HepG2 (cell line): Measurements from ENCODE around the gene METRNL.

ENCODE experiments used
- CEBPB ChIP-seq: IDR thresholded peaks from 2 replicates; pipeline ENCODE4 v1.6.1; 2011; ENCODE audit warnings: low read depth, low read length, improper control_type of control experiment, borderline replicate concordance
- CHCHD3 ChIP-seq: sonication (generic); formaldehyde crosslinking; IDR thresholded peaks from 2 replicates; pipeline ENCODE4 v1.8.0; 2022; ENCODE audit warnings: mild to moderate bottlenecking, missing genetic modification reagents, moderate library complexity
- CREB1 ChIP-seq, 2 experiments: fragments of 450-650 bp in 1 of 2; IDR thresholded peaks; 2 replicates each; pipeline ENCODE4 v1.6.1; 2016 to 2017; ENCODE audit warnings: control low read depth in 1 of 2, mild to moderate bottlenecking in 1 of 2, missing compliant biosample characterization in 1 of 2, missing genetic modification characterization in 1 of 2
- CREM ChIP-seq, 2 experiments: sonication (generic) in 1 of 2; formaldehyde crosslinking in 1 of 2; IDR thresholded peaks; 2 replicates each; pipeline versions ENCODE4 v1.4.0 to v1.6.1; 2016 to 2020; ENCODE audit warnings: antibody characterized with exemption in 1 of 2, mild to moderate bottlenecking in 1 of 2, missing genetic modification reagents in 1 of 2
- KDM1A ChIP-seq: IDR thresholded peaks from 2 replicates; pipeline ENCODE4 v1.6.1; 2016; ENCODE audit warnings: missing compliant biosample characterization
- POLR2A ChIP-seq, 2 experiments: IDR thresholded peaks; 2 replicates each; pipeline ENCODE4 v1.6.1; 2011; ENCODE audit warnings: low read depth in 2 of 2, low read length in 2 of 2, mild to moderate bottlenecking in 1 of 2, moderate library complexity in 1 of 2; ENCODE audit not compliant: insufficient read depth in 1 of 2
- POLR2AphosphoS5 ChIP-seq: IDR thresholded peaks from 2 replicates; pipeline ENCODE4 v1.6.1; 2012; ENCODE audit warnings: low read depth, low read length
- RELA ChIP-seq: sonication (generic); formaldehyde crosslinking; IDR thresholded peaks from 2 replicates; pipeline ENCODE4 v1.4.0; 2020; ENCODE audit warnings: missing genetic modification reagents
- TAF1 ChIP-seq: sonication (generic); formaldehyde crosslinking; IDR thresholded peaks from 2 replicates; pipeline ENCODE4 v1.4.0; 2020; ENCODE audit warnings: missing genetic modification reagents
- YY1 ChIP-seq: IDR thresholded peaks from 2 replicates; pipeline ENCODE4 v1.6.1; 2011; ENCODE audit warnings: low read length, low read depth, moderate library complexity, mild to moderate bottlenecking; ENCODE audit not compliant: insufficient read depth, insufficient replicate concordance
- ZC3H4 ChIP-seq: sonication (generic); formaldehyde crosslinking; IDR thresholded peaks from 2 replicates; pipeline ENCODE4 v1.4.0; 2020; ENCODE audit warnings: missing genetic modification reagents, borderline replicate concordance
- ZNF83 ChIP-seq: sonication (generic); formaldehyde crosslinking; IDR thresholded peaks from 2 replicates; pipeline ENCODE4 v1.4.0; 2020; ENCODE audit warnings: missing genetic modification reagents, mild to moderate bottlenecking, borderline replicate concordance
- TF ChIP-seq, protein P1 (sequence below): sonication (generic); formaldehyde crosslinking; IDR thresholded peaks from 2 replicates; pipeline ENCODE4 v1.5.0; 2020; ENCODE audit warnings: mild to moderate bottlenecking, missing genetic modification reagents, moderate library complexity
- TF ChIP-seq, protein P2 (sequence below): sonication (generic); formaldehyde crosslinking; IDR thresholded peaks from 2 replicates; pipeline ENCODE4 v1.8.1; 2023; ENCODE audit warnings: mild to moderate bottlenecking, inconsistent platforms, moderate library complexity, missing genetic modification reagents, borderline replicate concordance

DNA sequence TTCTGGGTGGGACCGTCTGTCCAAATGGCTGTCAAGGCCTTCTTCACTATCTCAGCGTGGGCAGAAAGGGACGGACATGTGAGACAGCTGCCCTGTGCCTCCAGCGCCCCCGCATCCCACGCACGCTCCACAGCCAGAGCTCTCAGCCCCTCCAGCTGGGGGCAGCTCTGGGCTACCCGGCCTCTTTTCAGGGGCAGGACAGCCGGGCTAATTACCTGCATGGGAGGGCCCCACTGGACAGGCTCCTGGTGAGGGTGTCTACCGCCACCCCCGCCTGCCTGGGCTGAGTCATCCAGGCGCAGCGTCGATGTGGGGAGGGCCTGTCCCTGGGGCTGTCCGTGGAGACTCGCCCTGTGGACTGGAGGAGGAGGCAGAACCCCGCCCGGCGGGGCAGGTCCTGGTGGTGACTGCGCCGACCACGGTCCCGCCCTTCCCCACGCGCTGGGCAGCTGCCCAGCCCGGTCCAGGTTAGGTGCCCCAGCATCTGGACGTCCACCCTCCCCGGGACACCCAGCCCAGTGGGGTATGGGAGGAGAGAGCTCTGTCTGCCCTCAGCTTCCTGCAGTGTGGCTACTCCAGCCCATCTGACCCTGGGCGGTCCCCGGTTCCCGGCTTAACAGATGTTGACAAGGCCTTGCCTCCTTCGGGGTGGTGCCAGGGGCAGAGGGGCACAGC, 5.9 kb upstream of the METRNL start:
- TF ChIP-seq, protein P1, sequence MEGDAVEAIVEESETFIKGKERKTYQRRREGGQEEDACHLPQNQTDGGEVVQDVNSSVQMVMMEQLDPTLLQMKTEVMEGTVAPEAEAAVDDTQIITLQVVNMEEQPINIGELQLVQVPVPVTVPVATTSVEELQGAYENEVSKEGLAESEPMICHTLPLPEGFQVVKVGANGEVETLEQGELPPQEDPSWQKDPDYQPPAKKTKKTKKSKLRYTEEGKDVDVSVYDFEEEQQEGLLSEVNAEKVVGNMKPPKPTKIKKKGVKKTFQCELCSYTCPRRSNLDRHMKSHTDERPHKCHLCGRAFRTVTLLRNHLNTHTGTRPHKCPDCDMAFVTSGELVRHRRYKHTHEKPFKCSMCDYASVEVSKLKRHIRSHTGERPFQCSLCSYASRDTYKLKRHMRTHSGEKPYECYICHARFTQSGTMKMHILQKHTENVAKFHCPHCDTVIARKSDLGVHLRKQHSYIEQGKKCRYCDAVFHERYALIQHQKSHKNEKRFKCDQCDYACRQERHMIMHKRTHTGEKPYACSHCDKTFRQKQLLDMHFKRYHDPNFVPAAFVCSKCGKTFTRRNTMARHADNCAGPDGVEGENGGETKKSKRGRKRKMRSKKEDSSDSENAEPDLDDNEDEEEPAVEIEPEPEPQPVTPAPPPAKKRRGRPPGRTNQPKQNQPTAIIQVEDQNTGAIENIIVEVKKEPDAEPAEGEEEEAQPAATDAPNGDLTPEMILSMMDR (CRISPR knock-in tag): peak; percentile 37; the same call in 1 of the 2 replicates
- TF ChIP-seq KDM1A (no peak), POLR2AphosphoS5 (no peak), CREM (IDR thresholded peaks at IDR 0.05) (no peak), CREM (CRISPR knock-in tag; IDR thresholded peaks at IDR 0.05) (no peak), CHCHD3 (CRISPR knock-in tag) (no peak), TAF1 (CRISPR knock-in tag) (0 out of 2 replicates have a peak, but pooled peaks have one; percentile 5), CREB1 (IDR thresholded peaks at IDR 0.05) (no peak), CREB1 (CRISPR knock-in tag; IDR thresholded peaks at IDR 0.05) (no peak), CEBPB (no peak), POLR2A (IDR thresholded peaks at IDR 0.05; ENCODE audit: insufficient read depth in 1 of 2, low read depth in 2 of 2, low read length in 2 of 2) (no peak), YY1 (no peak), ZC3H4 (CRISPR knock-in tag) (no peak), ZNF83 (CRISPR knock-in tag) (no peak), RELA (CRISPR knock-in tag) (no peak)
- TF ChIP-seq, protein P2, sequence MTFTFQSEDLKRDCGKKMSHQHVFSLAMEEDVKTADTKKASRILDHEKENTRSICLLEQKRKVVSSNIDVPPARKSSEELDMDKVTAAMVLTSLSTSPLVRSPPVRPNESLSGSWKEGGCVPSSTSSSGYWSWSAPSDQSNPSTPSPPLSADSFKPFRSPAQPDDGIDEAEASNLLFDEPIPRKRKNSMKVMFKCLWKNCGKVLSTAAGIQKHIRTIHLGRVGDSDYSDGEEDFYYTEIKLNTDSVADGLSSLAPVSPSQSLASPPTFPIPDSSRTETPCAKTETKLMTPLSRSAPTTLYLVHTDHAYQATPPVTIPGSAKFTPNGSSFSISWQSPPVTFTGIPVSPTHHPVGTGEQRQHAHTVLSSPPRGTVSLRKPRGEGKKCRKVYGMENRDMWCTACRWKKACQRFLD (CRISPR knock-in tag): no peak
